ENCODE measurements around the gene MVK. TPM values are rescaled to one million over a fixed set of nuclear protein-coding genes. Genes with fewer than 3 reads are reported as not detected.
"Not testable (repeated sequence)": the region's sequence is repeated elsewhere in the genome, so short reads cannot be mapped to it uniquely, and the experiment has no call there.

The MVK gene
- total and polyA plus RNA-seq, 12 donors = 10.8 to 194 (median 25.2) TPM

DNA sequence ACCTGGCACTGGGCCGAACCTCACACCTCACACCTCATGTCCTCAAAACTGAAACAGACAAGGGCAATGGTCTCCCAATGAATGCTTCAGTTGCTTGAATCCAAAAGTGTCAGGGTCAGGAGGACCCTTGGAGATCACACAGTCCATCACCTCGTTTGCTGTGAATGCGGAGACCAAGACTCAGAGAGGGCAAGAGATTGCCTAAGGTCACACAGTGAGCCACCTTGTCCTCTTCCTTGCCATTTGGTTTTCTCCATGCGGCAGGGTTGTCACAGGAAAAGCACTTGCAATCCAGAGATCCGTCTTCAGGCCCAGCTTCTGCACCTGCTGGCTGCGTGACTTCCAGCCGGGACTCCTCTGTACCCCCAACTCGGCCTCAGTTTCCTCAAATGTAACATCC is 28.0 kb downstream of the MVK start:
- Histone ChIP-seq H3K36me3 (replicated peaks in 1 of 2) (no peaks in the 10 kb centered on the region), H3K27ac (no peak overlapping the region), H3K4me1 (replicated peaks in 1 of 2) (peaks cover 0 to 5% of the 10 kb centered on the region in 2 donors), H3K9me3 (replicated peaks in 1 of 3) (no peaks in the 10 kb centered on the region), H3K27me3 (no peaks in the 10 kb centered on the region), H3K4me3 (no peak overlapping the region)
- WGBS, 4 donors = 80 to 86% (median 82%) methylated on average over 6 to 8 of the region's 8 CpGs
- no peak for DNase-seq
- TF ChIP-seq, protein P1, sequence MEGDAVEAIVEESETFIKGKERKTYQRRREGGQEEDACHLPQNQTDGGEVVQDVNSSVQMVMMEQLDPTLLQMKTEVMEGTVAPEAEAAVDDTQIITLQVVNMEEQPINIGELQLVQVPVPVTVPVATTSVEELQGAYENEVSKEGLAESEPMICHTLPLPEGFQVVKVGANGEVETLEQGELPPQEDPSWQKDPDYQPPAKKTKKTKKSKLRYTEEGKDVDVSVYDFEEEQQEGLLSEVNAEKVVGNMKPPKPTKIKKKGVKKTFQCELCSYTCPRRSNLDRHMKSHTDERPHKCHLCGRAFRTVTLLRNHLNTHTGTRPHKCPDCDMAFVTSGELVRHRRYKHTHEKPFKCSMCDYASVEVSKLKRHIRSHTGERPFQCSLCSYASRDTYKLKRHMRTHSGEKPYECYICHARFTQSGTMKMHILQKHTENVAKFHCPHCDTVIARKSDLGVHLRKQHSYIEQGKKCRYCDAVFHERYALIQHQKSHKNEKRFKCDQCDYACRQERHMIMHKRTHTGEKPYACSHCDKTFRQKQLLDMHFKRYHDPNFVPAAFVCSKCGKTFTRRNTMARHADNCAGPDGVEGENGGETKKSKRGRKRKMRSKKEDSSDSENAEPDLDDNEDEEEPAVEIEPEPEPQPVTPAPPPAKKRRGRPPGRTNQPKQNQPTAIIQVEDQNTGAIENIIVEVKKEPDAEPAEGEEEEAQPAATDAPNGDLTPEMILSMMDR (IDR thresholded peaks at IDR 0.05) = no peak
- TF ChIP-seq POLR2A (IDR thresholded peaks at IDR 0.05) = no peak
- intact Hi-C loops (cut with DNase I) = no loop called here

DNA sequence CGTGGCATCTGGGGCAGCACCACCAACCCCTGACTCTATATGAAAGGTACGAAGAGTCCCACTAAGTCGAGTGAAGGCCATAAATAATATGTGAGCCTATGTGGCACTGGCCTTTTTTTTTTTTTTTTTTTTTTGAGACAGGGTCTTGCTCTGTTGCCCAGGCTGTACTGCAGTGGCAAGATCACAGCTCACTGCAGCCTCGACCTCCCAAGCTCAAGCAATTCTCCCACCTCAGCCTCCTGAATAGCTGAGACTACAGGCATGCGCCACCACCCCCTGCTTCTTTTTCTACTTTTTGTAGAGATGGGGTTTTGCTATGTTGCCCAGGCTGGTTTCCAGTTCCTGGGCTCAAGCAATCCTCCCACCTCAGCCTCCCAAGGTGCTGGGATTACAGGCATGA is 28.5 kb downstream of the MVK start:
- DNase-seq; H3K9me3 ChIP-seq (replicated peaks in 1 of 3); H3K27me3 ChIP-seq; H3K27ac ChIP-seq; intact Hi-C loops (cut with DNase I); H3K36me3 ChIP-seq (replicated peaks in 1 of 2); H3K4me3 ChIP-seq; H3K4me1 ChIP-seq (replicated peaks in 1 of 2): not testable (repeated sequence)
- 79 to 90% (median 81%) methylated on average over 5 of the region's 5 CpGs for WGBS, 4 donors

DNA sequence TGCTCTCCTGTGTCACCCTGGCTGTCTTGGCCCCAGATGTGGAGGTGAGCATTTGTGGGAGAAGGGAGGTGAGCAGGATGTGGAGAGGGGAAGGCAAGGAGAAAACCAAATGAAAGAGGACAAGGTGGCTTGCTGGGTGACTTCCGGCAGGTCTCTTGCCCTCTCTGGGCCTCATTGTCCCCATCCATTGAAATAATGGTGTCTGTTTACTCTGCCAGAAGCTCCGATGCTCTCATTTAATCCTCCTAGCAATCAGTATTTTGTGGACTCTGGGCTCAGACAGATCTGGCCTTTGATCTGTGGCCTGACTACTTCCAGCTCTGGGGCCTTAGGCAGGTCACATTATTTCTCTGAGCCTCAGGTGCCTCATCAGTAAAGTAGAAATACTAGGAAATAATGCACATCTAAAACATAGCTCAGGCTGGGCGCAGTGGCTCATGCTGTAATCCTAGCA is 30.6 kb downstream of the MVK start:
- 92 to 95% (median 93%) methylated on average over 3 of the region's 3 CpGs for WGBS, 4 donors
- no peak for DNase-seq
- intact Hi-C loops (cut with DNase I) = no loop called here
- Histone ChIP-seq H3K27ac (no peak overlapping the region), H3K36me3 (replicated peaks in 1 of 2) (no peaks in the 10 kb centered on the region), H3K9me3 (replicated peaks in 1 of 3) (no peaks in the 10 kb centered on the region), H3K4me1 (replicated peaks in 1 of 2) (no peaks in the 10 kb centered on the region), H3K4me3 (no peak overlapping the region), H3K27me3 (no peaks in the 10 kb centered on the region)
- TF ChIP-seq, protein P1 (IDR thresholded peaks at IDR 0.05) = no peak
- no peak for TF ChIP-seq POLR2A (IDR thresholded peaks at IDR 0.05)

DNA sequence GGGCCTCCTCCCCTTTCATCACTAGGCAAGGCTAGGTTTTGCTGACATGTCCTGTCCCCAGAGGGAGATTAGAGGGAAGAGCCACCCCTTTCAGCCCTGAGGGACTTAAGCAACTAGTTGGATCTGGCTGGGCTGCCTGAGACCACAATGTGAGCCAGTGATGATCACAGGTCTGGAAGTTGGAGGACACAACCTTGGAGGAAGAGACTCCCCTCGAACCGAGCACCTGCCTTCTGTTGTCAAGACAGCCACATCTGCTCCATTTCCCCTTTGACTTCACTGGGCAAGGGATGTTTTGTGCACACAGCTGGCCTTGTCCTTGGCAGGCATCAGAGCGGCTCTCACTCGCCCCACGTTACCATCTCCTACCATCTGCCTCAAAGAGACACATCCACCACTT is 31.4 kb downstream of the MVK start:
- no peaks in the 10 kb centered on the region for H3K36me3 ChIP-seq (replicated peaks in 1 of 2)
- H3K27me3 ChIP-seq = no peaks in the 10 kb centered on the region
- H3K27ac ChIP-seq = no peak overlapping the region
- TF ChIP-seq, protein P1 (IDR thresholded peaks at IDR 0.05) = no peak
- TF ChIP-seq POLR2A (IDR thresholded peaks at IDR 0.05) = no peak
- intact Hi-C loops (cut with DNase I) = no loop called here
- no peaks in the 10 kb centered on the region for H3K9me3 ChIP-seq (replicated peaks in 1 of 3)
- no peak for DNase-seq
- no peak overlapping the region for H3K4me3 ChIP-seq
- H3K4me1 ChIP-seq (replicated peaks in 1 of 2) = no peaks in the 10 kb centered on the region
- 45 to 58% (median 51%) methylated on average over 3 to 5 of the region's 5 CpGs for WGBS, 4 donors

DNA sequence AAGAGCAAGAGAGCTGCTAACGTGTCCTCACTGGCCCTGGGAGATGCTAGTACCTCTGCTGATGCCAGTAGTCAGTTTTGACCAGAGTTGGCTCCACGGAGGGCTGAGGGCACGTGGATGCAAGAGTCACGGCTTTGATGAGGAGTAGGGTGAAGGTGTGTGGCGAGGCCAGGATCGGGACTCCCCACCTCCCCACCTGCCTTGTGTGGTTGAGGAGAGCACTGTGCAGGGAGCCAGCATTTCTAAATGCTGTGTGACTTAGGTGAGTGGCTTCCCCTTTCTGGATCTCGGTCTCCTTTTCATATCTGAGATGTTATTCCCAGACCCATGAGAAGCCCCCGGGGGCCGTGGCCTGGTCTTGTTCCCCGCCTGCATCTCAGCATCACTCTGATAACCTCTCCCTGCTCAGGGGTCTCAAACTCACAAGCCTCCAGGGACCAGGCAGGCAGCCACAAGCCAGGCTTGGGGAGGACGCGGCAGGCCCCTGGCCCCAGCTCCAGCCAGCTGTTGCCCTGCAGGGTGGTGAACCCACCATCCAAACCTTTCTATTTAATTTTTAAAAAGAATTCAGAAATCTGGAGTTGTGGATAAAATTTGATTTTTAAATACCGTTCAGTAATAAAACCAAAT is 32.1 kb downstream of the MVK start:
- intact Hi-C loops (cut with DNase I) = no loop called here
- H3K36me3 ChIP-seq (replicated peaks in 1 of 2) = no peaks in the 10 kb centered on the region
- no peak overlapping the region for H3K27ac ChIP-seq
- no peak for DNase-seq
- H3K9me3 ChIP-seq (replicated peaks in 1 of 3) = no peaks in the 10 kb centered on the region
- H3K27me3 ChIP-seq = no peaks in the 10 kb centered on the region
- H3K4me3 ChIP-seq = no peak overlapping the region
- no peak for TF ChIP-seq POLR2A (IDR thresholded peaks at IDR 0.05)
- TF ChIP-seq, protein P1 (IDR thresholded peaks at IDR 0.05) = no peak
- WGBS, 4 donors = 80 to 92% (median 83%) methylated on average over 10 to 13 of the region's 13 CpGs
- H3K4me1 ChIP-seq (replicated peaks in 1 of 2) = no peaks in the 10 kb centered on the region

All from adrenal gland (tissue), 12 donors.